Neuronal stem cell (in vitro differentiated cells): Measurements from ENCODE around the gene PLEKHG3.

Experiments used
- DNase-seq: peaks from one replicate; pipeline ENCODE4 v3.0.0-alpha.2; 2013; ENCODE audit warnings: low spot score
- H2AFZ ChIP-seq: one replicate; pipeline ENCODE4 v1.6.1; 2013; ENCODE audit warnings: mild to moderate bottlenecking, low read length, inconsistent platforms
- H2AK5ac ChIP-seq: 2 replicates; pipeline ENCODE4 v1.6.1; 2013; ENCODE audit warnings: low read depth, mild to moderate bottlenecking, inconsistent platforms, low read length, moderate library complexity, mixed read lengths
- H2BK120ac ChIP-seq: 2 replicates; pipeline ENCODE4 v1.6.1; 2013; ENCODE audit warnings: low read depth, mild to moderate bottlenecking, inconsistent platforms, low read length, moderate library complexity, mixed read lengths
- H2BK12ac ChIP-seq: one replicate; pipeline ENCODE4 v1.6.1; 2013; ENCODE audit warnings: low read length, inconsistent platforms
- H2BK15ac ChIP-seq: 2 replicates; pipeline ENCODE4 v1.6.1; 2013; ENCODE audit warnings: mild to moderate bottlenecking, low read length, inconsistent platforms, mixed read lengths
- H2BK5ac ChIP-seq: one replicate; pipeline ENCODE4 v1.6.1; 2013; ENCODE audit warnings: inconsistent platforms, mild to moderate bottlenecking, low read length, moderate library complexity
- H3K14ac ChIP-seq: one replicate; pipeline ENCODE4 v1.6.1; 2013; ENCODE audit warnings: low read length, inconsistent platforms
- H3K18ac ChIP-seq: 2 replicates; pipeline ENCODE4 v1.6.1; 2013; ENCODE audit warnings: low read length, inconsistent platforms
- H3K23ac ChIP-seq: 2 replicates; pipeline ENCODE4 v1.6.1; 2013; ENCODE audit warnings: low read depth, mild to moderate bottlenecking, mixed read lengths, low read length, inconsistent platforms; ENCODE audit not compliant: poor library complexity
- H3K27ac ChIP-seq: replicated peaks from 3 replicates; pipeline ENCODE4 v1.5.1; 2013; ENCODE audit warnings: low read length, inconsistent platforms
- H3K27me3 ChIP-seq, 3 experiments: 2 replicates each; pipeline ENCODE4 v1.6.1; 2013; ENCODE audit warnings: low read length in 3 of 3, mild to moderate bottlenecking in 2 of 3, inconsistent platforms in 1 of 3, low read depth in 1 of 3, mixed read lengths in 1 of 3, moderate library complexity in 1 of 3; ENCODE audit not compliant: control insufficient read depth in 3 of 3, insufficient read depth in 3 of 3
- H3K36me3 ChIP-seq, 2 donors: replicated peaks in 1 of 2; 2 replicates each; pipeline ENCODE4 v1.6.1; 2013; ENCODE audit warnings: low read length in 2 of 2; ENCODE audit not compliant: control insufficient read depth in 2 of 2, insufficient read depth in 2 of 2
- H3K4ac ChIP-seq: 2 replicates; pipeline ENCODE4 v1.6.1; 2013; ENCODE audit warnings: inconsistent platforms, mild to moderate bottlenecking, low read length, moderate library complexity
- H3K4me1 ChIP-seq, 2 donors: 1 replicate in 1 of 2; 2 replicates in 1 of 2; pipeline ENCODE4 v1.6.1; 2013; ENCODE audit warnings: low read length in 2 of 2, low read depth in 1 of 2; ENCODE audit not compliant: control insufficient read depth in 2 of 2, insufficient read depth in 1 of 2
- H3K4me2 ChIP-seq: one replicate; pipeline ENCODE4 v1.6.1; 2013; ENCODE audit warnings: mild to moderate bottlenecking, low read length, inconsistent platforms; ENCODE audit not compliant: insufficient read depth, poor library complexity, severe bottlenecking
- H3K4me3 ChIP-seq, 2 donors: 2 replicates each; pipeline ENCODE4 v1.5.1; 2013; ENCODE audit warnings: low read length in 2 of 2, mild to moderate bottlenecking in 2 of 2, inconsistent platforms in 1 of 2, moderate library complexity in 1 of 2
- H3K79me1 ChIP-seq: one replicate; pipeline ENCODE4 v1.6.1; 2013; ENCODE audit warnings: low read depth, mild to moderate bottlenecking, inconsistent platforms, low read length, moderate library complexity
- H3K9ac ChIP-seq: one replicate; pipeline ENCODE4 v1.6.1; 2013; ENCODE audit warnings: mild to moderate bottlenecking, low read depth, low read length, inconsistent platforms; ENCODE audit not compliant: poor library complexity
- H3K9me3 ChIP-seq, 2 donors: replicated peaks in 1 of 2; 2 replicates each; pipeline versions ENCODE3 to v1.6.1; 2013; ENCODE audit warnings: low read length in 2 of 2, mild to moderate bottlenecking in 2 of 2, inconsistent platforms in 1 of 2, low read depth in 1 of 2, mixed read lengths in 1 of 2, moderate library complexity in 1 of 2; ENCODE audit not compliant: control insufficient read depth in 2 of 2, insufficient read depth in 1 of 2
- H4K8ac ChIP-seq: one replicate; pipeline ENCODE4 v1.6.1; 2013; ENCODE audit warnings: low read depth, mild to moderate bottlenecking, inconsistent platforms, low read length, moderate library complexity
- H4K91ac ChIP-seq: one replicate; pipeline ENCODE4 v1.6.1; 2013; ENCODE audit warnings: low read length, low read depth, mild to moderate bottlenecking, inconsistent platforms; ENCODE audit not compliant: poor library complexity
- WGBS, 2 donors: extraction: QIAGEN DNeasy Blood & Tissue Kit; methylation state at CpG; one replicate each; pipeline ENCODE4 v1.1.7; 2013; ENCODE audit warnings: missing lambda C conversion rate in 2 of 2, mixed read lengths in 1 of 2; ENCODE audit not compliant: insufficient read length in 2 of 2, insufficient replicate concordance in 1 of 2; ENCODE audit errors: extremely low coverage in 2 of 2; 5-methylcytosine and 5-hydroxymethylcytosine counted together

The PLEKHG3 gene

GRCh38 chr14:64673316-64673715 is 30.9 kb upstream of the PLEKHG3 start:
- H3K27ac ChIP-seq: no peak overlapping the region
- no peak for DNase-seq
- H3K27me3 ChIP-seq: peaks cover 0 to 43% (median 2%) of the 10 kb centered on the region in 3 experiments
- H3K4me3 ChIP-seq: no peak overlapping the region
- no peak overlapping the region for H3K4ac ChIP-seq
- peak overlapping the region; percentile 62 for H2BK15ac ChIP-seq
- H3K9me3 ChIP-seq: no peaks in the 10 kb centered on the region
- H3K79me1 ChIP-seq: no peaks in the 10 kb centered on the region
- no peak overlapping the region for H2AFZ ChIP-seq
- H3K36me3 ChIP-seq: no peaks in the 10 kb centered on the region
- no CpG with 5 or more reads among the region's 8 CpGs for WGBS, 2 donors
- H3K18ac ChIP-seq: no peak overlapping the region
- H4K91ac ChIP-seq: no peak overlapping the region
- H2BK120ac ChIP-seq: no peak overlapping the region
- H3K23ac ChIP-seq: no peak overlapping the region
- H3K4me1 ChIP-seq: peaks cover 3 to 5% of the 10 kb centered on the region in 2 donors
- H3K9ac ChIP-seq: no peak overlapping the region
- H2BK12ac ChIP-seq: peak overlapping the region; percentile 1
- H2BK5ac ChIP-seq: no peak overlapping the region
- no peak overlapping the region for H3K4me2 ChIP-seq
- no peak overlapping the region for H3K14ac ChIP-seq
- no peak overlapping the region for H2AK5ac ChIP-seq
- no peak overlapping the region for H4K8ac ChIP-seq

DNA sequence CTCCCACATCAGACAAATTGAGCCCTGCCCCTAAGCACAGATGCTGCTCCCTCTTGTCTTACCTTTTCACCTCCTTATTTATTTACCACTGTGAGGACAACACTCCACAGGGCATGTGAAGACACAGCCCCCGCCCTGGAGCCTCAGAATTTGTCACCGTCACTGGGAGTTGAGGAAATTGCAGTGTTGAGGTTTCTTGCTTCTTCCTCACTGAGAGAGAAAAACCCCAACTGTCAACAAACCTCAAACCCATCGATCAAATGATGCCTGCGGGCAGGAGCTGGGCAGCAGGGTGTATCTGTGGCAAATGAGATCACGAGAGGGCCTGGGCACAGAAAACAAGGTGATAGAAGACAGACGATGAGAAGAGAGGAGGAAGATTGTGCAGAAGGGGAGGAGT is 30.5 kb upstream of the PLEKHG3 start:
- Histone ChIP-seq H2BK12ac (peak overlapping the region; percentile 1), H3K18ac (peak overlapping the region; percentile 77), H3K9ac (no peak overlapping the region), H3K23ac (no peak overlapping the region), H3K4me2 (no peak overlapping the region), H3K9me3 (no peaks in the 10 kb centered on the region), H3K27me3 (peaks cover 0 to 41% (median 2%) of the 10 kb centered on the region in 3 experiments), H2BK120ac (peak overlapping the region; percentile 30), H4K91ac (no peak overlapping the region), H3K4ac (no peak overlapping the region), H2BK5ac (no peak overlapping the region), H2AFZ (no peak overlapping the region), H3K4me3 (no peak overlapping the region), H3K36me3 (no peaks in the 10 kb centered on the region), H2AK5ac (no peak overlapping the region), H3K79me1 (no peaks in the 10 kb centered on the region), H2BK15ac (peak overlapping the region; percentile 62), H3K27ac (no peak overlapping the region), H3K4me1 (peaks cover 3 to 5% of the 10 kb centered on the region in 2 donors), H3K14ac (no peak overlapping the region), H4K8ac (no peak overlapping the region)
- no CpG with 5 or more reads among the region's 6 CpGs for WGBS, 2 donors
- DNase-seq: no peak

GRCh38 chr14:64674829-64675228 is 29.4 kb upstream of the PLEKHG3 start:
- H3K27me3 ChIP-seq: peaks cover 0 to 35% (median 2%) of the 10 kb centered on the region in 3 experiments
- H2BK15ac ChIP-seq: no peak overlapping the region
- H2BK5ac ChIP-seq: no peak overlapping the region
- WGBS, 2 donors: no CpG with 5 or more reads among the region's 10 CpGs
- no peaks in the 10 kb centered on the region for H3K9me3 ChIP-seq
- H3K9ac ChIP-seq: no peak overlapping the region
- H3K27ac ChIP-seq: no peak overlapping the region
- H2AK5ac ChIP-seq: no peak overlapping the region
- no peak overlapping the region for H3K4ac ChIP-seq
- no peak overlapping the region for H4K91ac ChIP-seq
- no peaks in the 10 kb centered on the region for H3K79me1 ChIP-seq
- no peak overlapping the region for H2BK12ac ChIP-seq
- no peak overlapping the region for H2AFZ ChIP-seq
- DNase-seq: no peak
- H2BK120ac ChIP-seq: no peak overlapping the region
- H3K36me3 ChIP-seq: no peaks in the 10 kb centered on the region
- no peak overlapping the region for H3K14ac ChIP-seq
- H3K4me3 ChIP-seq: no peak overlapping the region
- no peak overlapping the region for H3K4me2 ChIP-seq
- H4K8ac ChIP-seq: no peak overlapping the region
- no peak overlapping the region for H3K18ac ChIP-seq
- no peak overlapping the region for H3K23ac ChIP-seq
- peaks cover 3 to 5% of the 10 kb centered on the region in 2 donors for H3K4me1 ChIP-seq

DNA sequence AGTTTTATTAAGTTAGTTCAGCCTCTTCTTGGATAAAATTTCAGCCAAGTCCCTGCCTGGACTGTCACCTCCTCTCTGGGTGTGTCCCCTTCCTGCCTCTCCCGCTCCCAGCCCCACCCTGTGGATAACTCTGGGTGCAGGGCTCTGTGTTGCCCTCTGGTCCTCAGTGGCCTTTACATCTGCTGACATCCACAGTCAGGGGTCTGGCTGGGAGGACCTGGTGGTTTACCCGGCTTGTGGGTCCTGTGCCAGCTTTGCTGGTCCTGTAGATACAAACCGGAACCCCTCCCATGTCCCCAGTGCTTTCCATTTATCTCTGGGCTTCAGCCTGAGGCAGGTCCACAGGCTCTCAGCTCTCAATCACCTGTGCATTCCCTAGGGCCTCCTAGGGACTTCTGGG is 28.9 kb upstream of the PLEKHG3 start:
- peaks cover 0 to 35% (median 2%) of the 10 kb centered on the region in 3 experiments for H3K27me3 ChIP-seq
- no peaks in the 10 kb centered on the region for H3K36me3 ChIP-seq
- peaks cover 5 to 6% of the 10 kb centered on the region in 2 donors for H3K4me1 ChIP-seq
- H3K9me3 ChIP-seq: no peaks in the 10 kb centered on the region
- no peak overlapping the region for H3K27ac ChIP-seq
- peak overlapping the region; percentile 71 for H2AK5ac ChIP-seq
- H2BK5ac ChIP-seq: no peak overlapping the region
- H3K4me3 ChIP-seq: no peak overlapping the region
- no peak overlapping the region for H4K8ac ChIP-seq
- no peak overlapping the region for H2AFZ ChIP-seq
- H2BK120ac ChIP-seq: no peak overlapping the region
- no peak overlapping the region for H2BK12ac ChIP-seq
- no peak overlapping the region for H2BK15ac ChIP-seq
- no peak overlapping the region for H3K4me2 ChIP-seq
- H3K4ac ChIP-seq: no peak overlapping the region
- H3K79me1 ChIP-seq: no peaks in the 10 kb centered on the region
- H3K23ac ChIP-seq: no peak overlapping the region
- H3K9ac ChIP-seq: no peak overlapping the region
- no CpG with 5 or more reads among the region's 3 CpGs for whole genome bisulfite sequencing, 2 donors
- no peak for DNase-seq
- H3K14ac ChIP-seq: no peak overlapping the region
- H3K18ac ChIP-seq: peak overlapping the region; percentile 13
- no peak overlapping the region for H4K91ac ChIP-seq
